Activated gamma-delta T cell treated with Interleukin-2 at 50 U/mL for 16 hours (primary cell): ENCODE data around the gene SART1.
A peak's percentile ranks its signal among the peaks of the same experiment; 100 is the strongest.

Experiments used
- DNase-seq: peaks from one replicate; pipeline ENCODE4 v3.0.0-alpha.2; 2020

The SART1 gene

GRCh38 chr11:65967329-65967934 lies 5.9 kb downstream of the SART1 start:
- no peak for DNase-seq

- DNase-seq, result no peak
Observed at GRCh38 chr11:65968600-65969482, 7.3 kb downstream of the SART1 start.

- no peak for DNase-seq
Observed at GRCh38 chr11:65972116-65972515, 10.6 kb downstream of the SART1 start.

- no peak for DNase-seq
Observed at GRCh38 chr11:65973439-65974110, 12.0 kb downstream of the SART1 start.

- no peak for DNase-seq
Observed at GRCh38 chr11:65975771-65976170, 14.2 kb downstream of the SART1 start.

- no peak for DNase-seq
Observed at GRCh38 chr11:65976216-65977176, 15.0 kb downstream of the SART1 start.

GRCh38 chr11:65977621-65978390 lies 16.3 kb downstream of the SART1 start:
- DNase-seq, result no peak

GRCh38 chr11:65978391-65979238 lies 17.1 kb downstream of the SART1 start:
- no peak for DNase-seq

- DNase-seq, result no peak
Observed at GRCh38 chr11:65979261-65979759, 17.8 kb downstream of the SART1 start.

GRCh38 chr11:65981101-65981740 lies 19.7 kb downstream of the SART1 start:
- no peak for DNase-seq

GRCh38 chr11:65981972-65982823 lies 20.7 kb downstream of the SART1 start:
- no peak for DNase-seq

GRCh38 chr11:65982824-65983588 lies 21.5 kb downstream of the SART1 start:
- DNase-seq, result no peak

- no peak for DNase-seq
Observed at GRCh38 chr11:65983589-65983987, 22.1 kb downstream of the SART1 start.

- DNase-seq, result no peak
Observed at GRCh38 chr11:65987336-65987735, 25.8 kb downstream of the SART1 start.

- DNase-seq, result peak; percentile 94
Observed at GRCh38 chr11:65988791-65989592, 27.5 kb downstream of the SART1 start.

- DNase-seq, result no peak
Observed at GRCh38 chr11:65992056-65992455, 30.5 kb downstream of the SART1 start.

- DNase-seq, result no peak
Observed at GRCh38 chr11:65997286-65997685, 35.8 kb downstream of the SART1 start.
